ENCODE results near the gene TPRA1.

DNA sequence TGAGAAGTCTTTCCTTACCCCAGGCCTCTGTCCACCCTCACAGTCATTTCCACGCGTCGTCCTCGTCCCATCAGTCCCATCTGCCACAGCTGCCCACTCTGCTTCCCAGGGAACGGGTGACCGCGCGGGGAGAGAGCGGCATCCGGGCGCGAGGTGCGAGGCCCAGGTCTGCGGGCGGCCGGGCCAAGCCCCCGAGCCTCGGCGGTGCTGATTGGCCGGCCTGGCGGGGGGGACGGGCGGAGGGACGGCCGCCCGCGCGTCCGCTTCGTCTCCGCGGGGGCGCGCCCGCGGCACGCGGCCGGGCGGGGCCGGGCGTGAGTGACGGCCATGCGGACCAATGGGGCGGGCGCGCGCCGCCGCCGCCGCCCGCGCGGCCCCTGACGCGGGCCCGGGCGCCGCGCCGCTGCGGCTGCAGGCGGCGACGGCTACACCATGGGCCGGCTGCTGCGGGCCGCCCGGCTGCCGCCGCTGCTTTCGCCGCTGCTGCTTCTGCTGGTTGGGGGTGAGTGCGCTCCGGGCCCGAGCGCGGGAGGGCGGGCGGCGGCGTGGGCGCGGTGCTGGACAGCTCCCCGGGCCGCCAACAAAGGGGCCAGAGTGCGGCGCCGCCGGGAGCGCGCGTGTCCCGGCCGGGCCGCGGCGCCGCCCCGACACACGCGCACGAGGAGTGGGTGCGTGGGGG is 38.4 kb upstream of the TPRA1 start, which contains the start of gene PODXL2:
- TF ChIP-seq CTCF (IDR thresholded peaks at IDR 0.05 in 2 of 3, conservative IDR thresholded peaks at IDR 0.05 in 1 of 3; ENCODE audit: borderline replicate concordance in 1 of 3, insufficient read depth in 1 of 3, low read depth in 2 of 3, low read length in 2 of 3) (no peak), EZH2phosphoT487 (IDR thresholded peaks at IDR 0.05; ENCODE audit: borderline replicate concordance) (no peak), YY1 (IDR thresholded peaks at IDR 0.05; ENCODE audit: extremely low read depth, insufficient replicate concordance, low read depth, low read length) (no peak), POLR2A (IDR thresholded peaks at IDR 0.05; ENCODE audit: borderline replicate concordance, extremely low read depth, insufficient read depth, insufficient read length) (no peak), SRF (IDR thresholded peaks at IDR 0.05; ENCODE audit: low read depth) (no peak), POLR2AphosphoS5 (IDR thresholded peaks at IDR 0.05; ENCODE audit: low read depth, low read length) (no peak)
